SK-N-SH treated with all-trans-retinoic acid at 6 μM for 48 hours (cell line): ENCODE results near the gene DSN1.
A peak's percentile ranks its signal among the peaks of the same experiment; 100 is the strongest.

Experiments used
- ATAC-seq: fragments of 200-7000 bp; cut with Tn5 transposase; 3 replicates; pipeline ENCODE4 v1.9.1; 2020; ENCODE audit warnings: mild to moderate bottlenecking, moderate library complexity
- BACH2 ChIP-seq: fragments of 250-450 bp; sonication (Bioruptor Pico); IDR thresholded peaks from 2 replicates; pipeline ENCODE4 v1.9.0; 2021; ENCODE audit warnings: mild to moderate bottlenecking, borderline replicate concordance
- CSDC2 ChIP-seq: fragments of 250-450 bp; sonication (Bioruptor Pico); IDR thresholded peaks from 2 replicates; pipeline ENCODE4 v1.5.0; 2020; ENCODE audit warnings: mild to moderate bottlenecking, moderate library complexity
- ESRRG ChIP-seq: fragments of 250-450 bp; sonication (Bioruptor Pico); IDR thresholded peaks from 2 replicates; pipeline ENCODE4 v1.6.1; 2021; ENCODE audit warnings: mild to moderate bottlenecking
- GLIS3 ChIP-seq: fragments of 250-450 bp; sonication (Bioruptor Pico); IDR thresholded peaks from 2 replicates; pipeline ENCODE4 v1.5.0; 2020; ENCODE audit warnings: mild to moderate bottlenecking, moderate library complexity
- ISL1 ChIP-seq: fragments of 250-450 bp; sonication (Bioruptor Pico); IDR thresholded peaks from 2 replicates; pipeline ENCODE4 v2.1.2; 2022; ENCODE audit warnings: mild to moderate bottlenecking, moderate library complexity
- OSR1 ChIP-seq: fragments of 250-450 bp; sonication (Bioruptor Pico); IDR thresholded peaks from 2 replicates; pipeline ENCODE4 v1.8.0; 2022; ENCODE audit warnings: moderate library complexity, mild to moderate bottlenecking, inconsistent platforms
- PPARA ChIP-seq: fragments of 250-450 bp; sonication (Bioruptor Pico); IDR thresholded peaks from 2 replicates; pipeline ENCODE4 v1.5.0; 2020; ENCODE audit warnings: mild to moderate bottlenecking, borderline replicate concordance
- RARB ChIP-seq: fragments of 250-450 bp; sonication (Bioruptor Pico); IDR thresholded peaks from 2 replicates; pipeline ENCODE4 v1.8.0; 2021; ENCODE audit warnings: mild to moderate bottlenecking, moderate library complexity
- SNAI2 ChIP-seq: fragments of 250-450 bp; sonication (Bioruptor Pico); IDR thresholded peaks from 2 replicates; pipeline ENCODE4 v1.5.0; 2020; ENCODE audit warnings: mild to moderate bottlenecking, moderate library complexity
- TCF4 ChIP-seq: fragments of 250-450 bp; sonication (Bioruptor Pico); IDR thresholded peaks from 2 replicates; pipeline ENCODE4 v1.8.0; 2021; ENCODE audit warnings: mild to moderate bottlenecking, moderate library complexity, borderline replicate concordance
- TOX ChIP-seq: fragments of 250-450 bp; sonication (Bioruptor Pico); IDR thresholded peaks from 2 replicates; pipeline ENCODE4 v1.8.0; 2021; ENCODE audit warnings: mild to moderate bottlenecking, moderate library complexity, borderline replicate concordance
- ZC3H10 ChIP-seq: fragments of 250-450 bp; sonication (Bioruptor Pico); IDR thresholded peaks from 2 replicates; pipeline ENCODE4 v1.5.1; 2021; ENCODE audit warnings: mild to moderate bottlenecking, moderate library complexity
- ZFP30 ChIP-seq: fragments of 450-650 bp; formaldehyde crosslinking; IDR thresholded peaks from 2 replicates; pipeline ENCODE4 v1.5.0; 2022; ENCODE audit warnings: mild to moderate bottlenecking, moderate library complexity
- ZNF565 ChIP-seq: fragments of 450-650 bp; formaldehyde crosslinking; conservative IDR thresholded peaks from 2 replicates; pipeline ENCODE4 v1.5.0; 2020; ENCODE audit warnings: low read depth, mild to moderate bottlenecking, moderate library complexity
- ZNF70 ChIP-seq: fragments of 450-650 bp; formaldehyde crosslinking; IDR thresholded peaks from 2 replicates; pipeline ENCODE4 v1.5.0; 2020; ENCODE audit warnings: mild to moderate bottlenecking, moderate library complexity
- ZNF8 ChIP-seq: fragments of 450-650 bp; formaldehyde crosslinking; IDR thresholded peaks from 2 replicates; pipeline ENCODE4 v1.5.0; 2020; ENCODE audit warnings: mild to moderate bottlenecking, moderate library complexity
- TF ChIP-seq, protein P1 (sequence below): fragments of 250-450 bp; sonication (Bioruptor Pico); IDR thresholded peaks from 2 replicates; pipeline ENCODE4 v1.5.0; 2020; ENCODE audit warnings: mild to moderate bottlenecking, moderate library complexity
- TF ChIP-seq, protein P2 (sequence below): fragments of 250-450 bp; sonication (Bioruptor Pico); IDR thresholded peaks from 2 replicates; pipeline ENCODE4 v1.5.1; 2020; ENCODE audit warnings: low read depth, mild to moderate bottlenecking, moderate library complexity
- TF ChIP-seq, protein P3 (sequence below): fragments of 250-450 bp; sonication (Bioruptor Pico); IDR thresholded peaks from 2 replicates; pipeline ENCODE4 v1.8.0; 2020; ENCODE audit warnings: mild to moderate bottlenecking, moderate library complexity, borderline replicate concordance
- TF ChIP-seq, protein P4 (sequence below): fragments of 250-450 bp; sonication (Bioruptor Pico); IDR thresholded peaks from 2 replicates; pipeline ENCODE4 v1.5.1; 2021; ENCODE audit warnings: mild to moderate bottlenecking, moderate library complexity

DSN1 gene, protein sequence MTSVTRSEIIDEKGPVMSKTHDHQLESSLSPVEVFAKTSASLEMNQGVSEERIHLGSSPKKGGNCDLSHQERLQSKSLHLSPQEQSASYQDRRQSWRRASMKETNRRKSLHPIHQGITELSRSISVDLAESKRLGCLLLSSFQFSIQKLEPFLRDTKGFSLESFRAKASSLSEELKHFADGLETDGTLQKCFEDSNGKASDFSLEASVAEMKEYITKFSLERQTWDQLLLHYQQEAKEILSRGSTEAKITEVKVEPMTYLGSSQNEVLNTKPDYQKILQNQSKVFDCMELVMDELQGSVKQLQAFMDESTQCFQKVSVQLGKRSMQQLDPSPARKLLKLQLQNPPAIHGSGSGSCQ

DNA sequence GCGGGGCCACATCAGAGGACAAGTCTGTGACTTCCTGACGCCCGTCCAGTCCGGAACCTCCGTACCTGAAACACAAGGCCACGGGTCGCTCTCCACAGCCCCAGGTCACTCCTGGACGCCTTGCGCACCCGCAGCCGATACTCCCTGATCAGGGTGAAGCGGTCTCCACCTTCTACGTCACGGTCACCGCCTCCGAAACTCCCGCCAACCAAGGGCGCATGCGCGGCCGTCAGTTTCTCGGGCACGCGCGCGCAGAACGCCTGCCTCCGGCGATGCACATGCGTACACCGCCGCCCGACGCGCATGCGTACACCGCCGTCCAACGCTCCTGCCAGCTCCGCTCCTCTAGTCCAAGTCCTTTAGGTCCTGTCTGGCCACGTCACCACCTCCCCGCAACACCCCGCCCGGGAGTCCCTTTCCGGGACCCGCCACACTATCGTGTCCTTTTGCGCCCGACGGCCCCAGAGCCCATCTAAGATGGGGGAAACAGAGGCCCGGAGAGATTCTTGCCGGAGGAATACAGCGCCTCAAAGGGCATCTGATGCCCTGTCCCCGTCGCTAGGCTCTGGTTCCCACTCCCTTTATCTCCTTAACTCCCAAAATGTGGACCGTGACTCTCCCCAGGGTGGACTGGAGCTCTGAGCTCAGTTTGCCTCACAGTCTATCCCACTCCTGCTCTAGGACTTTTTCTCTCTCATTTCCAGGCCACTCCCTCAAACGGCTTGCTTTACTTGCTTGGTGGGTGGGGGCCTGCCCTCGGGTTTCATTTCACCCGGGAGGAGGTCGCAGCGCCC lies at the start of gene DSN1:
Gene DSN1 (minus strand): TSS at position 167 of the 794 bp plus-strand sequence. CDS start 2,305 bp downstream, outside the sequence.
- ATAC-seq = peak; percentile 87
- TF ChIP-seq ZFP30 = no peak
- no peak for TF ChIP-seq GLIS3 (CRISPR knock-in tag)
- TF ChIP-seq ESRRG (CRISPR knock-in tag) = no peak
- no peak for TF ChIP-seq ZNF8
- no peak for TF ChIP-seq BACH2
- no peak for TF ChIP-seq SNAI2
- TF ChIP-seq OSR1 (CRISPR knock-in tag) = no peak
- no peak for TF ChIP-seq ZC3H10 (CRISPR knock-in tag)
- no peak for TF ChIP-seq RARB (CRISPR knock-in tag)
- TF ChIP-seq, protein P1, sequence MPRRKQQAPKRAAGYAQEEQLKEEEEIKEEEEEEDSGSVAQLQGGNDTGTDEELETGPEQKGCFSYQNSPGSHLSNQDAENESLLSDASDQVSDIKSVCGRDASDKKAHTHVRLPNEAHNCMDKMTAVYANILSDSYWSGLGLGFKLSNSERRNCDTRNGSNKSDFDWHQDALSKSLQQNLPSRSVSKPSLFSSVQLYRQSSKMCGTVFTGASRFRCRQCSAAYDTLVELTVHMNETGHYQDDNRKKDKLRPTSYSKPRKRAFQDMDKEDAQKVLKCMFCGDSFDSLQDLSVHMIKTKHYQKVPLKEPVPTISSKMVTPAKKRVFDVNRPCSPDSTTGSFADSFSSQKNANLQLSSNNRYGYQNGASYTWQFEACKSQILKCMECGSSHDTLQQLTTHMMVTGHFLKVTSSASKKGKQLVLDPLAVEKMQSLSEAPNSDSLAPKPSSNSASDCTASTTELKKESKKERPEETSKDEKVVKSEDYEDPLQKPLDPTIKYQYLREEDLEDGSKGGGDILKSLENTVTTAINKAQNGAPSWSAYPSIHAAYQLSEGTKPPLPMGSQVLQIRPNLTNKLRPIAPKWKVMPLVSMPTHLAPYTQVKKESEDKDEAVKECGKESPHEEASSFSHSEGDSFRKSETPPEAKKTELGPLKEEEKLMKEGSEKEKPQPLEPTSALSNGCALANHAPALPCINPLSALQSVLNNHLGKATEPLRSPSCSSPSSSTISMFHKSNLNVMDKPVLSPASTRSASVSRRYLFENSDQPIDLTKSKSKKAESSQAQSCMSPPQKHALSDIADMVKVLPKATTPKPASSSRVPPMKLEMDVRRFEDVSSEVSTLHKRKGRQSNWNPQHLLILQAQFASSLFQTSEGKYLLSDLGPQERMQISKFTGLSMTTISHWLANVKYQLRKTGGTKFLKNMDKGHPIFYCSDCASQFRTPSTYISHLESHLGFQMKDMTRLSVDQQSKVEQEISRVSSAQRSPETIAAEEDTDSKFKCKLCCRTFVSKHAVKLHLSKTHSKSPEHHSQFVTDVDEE = 0 out of 2 replicates have a peak, but pooled peaks have one; percentile 11
- TF ChIP-seq, protein P2, sequence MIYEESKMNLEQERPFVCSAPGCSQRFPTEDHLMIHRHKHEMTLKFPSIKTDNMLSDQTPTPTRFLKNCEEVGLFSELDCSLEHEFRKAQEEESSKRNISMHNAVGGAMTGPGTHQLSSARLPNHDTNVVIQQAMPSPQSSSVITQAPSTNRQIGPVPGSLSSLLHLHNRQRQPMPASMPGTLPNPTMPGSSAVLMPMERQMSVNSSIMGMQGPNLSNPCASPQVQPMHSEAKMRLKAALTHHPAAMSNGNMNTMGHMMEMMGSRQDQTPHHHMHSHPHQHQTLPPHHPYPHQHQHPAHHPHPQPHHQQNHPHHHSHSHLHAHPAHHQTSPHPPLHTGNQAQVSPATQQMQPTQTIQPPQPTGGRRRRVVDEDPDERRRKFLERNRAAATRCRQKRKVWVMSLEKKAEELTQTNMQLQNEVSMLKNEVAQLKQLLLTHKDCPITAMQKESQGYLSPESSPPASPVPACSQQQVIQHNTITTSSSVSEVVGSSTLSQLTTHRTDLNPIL = peak; percentile 39; the same call in 1 of the 2 replicates
- no peak for TF ChIP-seq TCF4
- TF ChIP-seq TOX = no peak

DNA sequence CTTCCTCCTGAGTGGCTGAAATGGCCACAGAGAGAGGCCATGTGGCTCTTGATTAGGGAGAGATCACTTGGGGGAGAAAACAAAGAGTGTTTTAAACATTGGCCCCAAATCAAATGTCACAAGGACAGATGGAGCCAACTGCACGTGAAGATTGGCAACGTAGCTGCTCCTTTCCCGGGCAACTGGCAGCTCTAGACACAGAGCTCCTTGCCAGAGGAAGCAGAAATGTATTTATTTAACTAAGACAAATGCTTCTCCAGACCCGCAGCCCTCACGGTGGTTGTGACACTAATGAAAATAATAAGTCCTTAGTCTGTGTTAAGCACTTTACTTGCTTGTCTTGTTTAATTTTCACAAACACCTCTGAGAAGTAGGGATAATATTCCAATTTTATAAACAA lies 49.6 kb upstream of the DSN1 start:
- no peak for ATAC-seq
- no peak for TF ChIP-seq RARB (CRISPR knock-in tag)
- TF ChIP-seq CSDC2 (CRISPR knock-in tag) = no peak
- TF ChIP-seq ISL1 (CRISPR knock-in tag) = no peak

DNA sequence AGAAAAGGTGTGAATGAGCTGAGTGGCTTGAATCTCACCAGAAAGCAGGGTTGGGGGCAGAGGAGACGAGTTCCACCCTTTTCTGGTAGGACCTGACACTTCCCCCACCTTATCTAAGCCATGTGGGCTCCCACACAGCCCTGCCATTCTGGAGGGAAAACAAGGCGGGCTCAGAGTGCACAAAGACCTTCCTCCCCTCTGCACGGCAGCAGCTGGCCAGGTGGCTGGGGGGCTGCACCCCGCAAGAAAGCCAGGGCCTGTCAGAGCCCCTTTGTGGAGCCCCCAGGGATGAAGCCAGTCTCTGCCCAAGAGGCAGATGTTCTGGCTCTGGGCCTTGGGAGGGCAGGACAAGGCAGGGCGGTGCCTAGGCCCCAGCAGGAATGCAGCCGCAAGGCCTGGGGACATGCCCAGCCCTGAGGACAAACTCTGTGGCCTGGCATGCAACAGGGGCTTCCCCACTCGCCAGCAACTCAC lies 48.4 kb upstream of the DSN1 start:
- ATAC-seq = no peak
- TF ChIP-seq, protein P1 = no peak
- TF ChIP-seq TCF4 (no peak), ZNF8 (no peak), ZNF565 (CRISPR knock-in tag) (no peak), ESRRG (CRISPR knock-in tag) (no peak), OSR1 (CRISPR knock-in tag) (no peak), GLIS3 (CRISPR knock-in tag) (no peak), PPARA (CRISPR knock-in tag) (no peak), ZC3H10 (CRISPR knock-in tag) (no peak), SNAI2 (no peak), ZNF70 (no peak), ISL1 (CRISPR knock-in tag) (no peak)
- TF ChIP-seq, protein P3, sequence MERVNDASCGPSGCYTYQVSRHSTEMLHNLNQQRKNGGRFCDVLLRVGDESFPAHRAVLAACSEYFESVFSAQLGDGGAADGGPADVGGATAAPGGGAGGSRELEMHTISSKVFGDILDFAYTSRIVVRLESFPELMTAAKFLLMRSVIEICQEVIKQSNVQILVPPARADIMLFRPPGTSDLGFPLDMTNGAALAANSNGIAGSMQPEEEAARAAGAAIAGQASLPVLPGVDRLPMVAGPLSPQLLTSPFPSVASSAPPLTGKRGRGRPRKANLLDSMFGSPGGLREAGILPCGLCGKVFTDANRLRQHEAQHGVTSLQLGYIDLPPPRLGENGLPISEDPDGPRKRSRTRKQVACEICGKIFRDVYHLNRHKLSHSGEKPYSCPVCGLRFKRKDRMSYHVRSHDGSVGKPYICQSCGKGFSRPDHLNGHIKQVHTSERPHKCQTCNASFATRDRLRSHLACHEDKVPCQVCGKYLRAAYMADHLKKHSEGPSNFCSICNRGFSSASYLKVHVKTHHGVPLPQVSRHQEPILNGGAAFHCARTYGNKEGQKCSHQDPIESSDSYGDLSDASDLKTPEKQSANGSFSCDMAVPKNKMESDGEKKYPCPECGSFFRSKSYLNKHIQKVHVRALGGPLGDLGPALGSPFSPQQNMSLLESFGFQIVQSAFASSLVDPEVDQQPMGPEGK (CRISPR knock-in tag) = no peak
- TF ChIP-seq, protein P4, sequence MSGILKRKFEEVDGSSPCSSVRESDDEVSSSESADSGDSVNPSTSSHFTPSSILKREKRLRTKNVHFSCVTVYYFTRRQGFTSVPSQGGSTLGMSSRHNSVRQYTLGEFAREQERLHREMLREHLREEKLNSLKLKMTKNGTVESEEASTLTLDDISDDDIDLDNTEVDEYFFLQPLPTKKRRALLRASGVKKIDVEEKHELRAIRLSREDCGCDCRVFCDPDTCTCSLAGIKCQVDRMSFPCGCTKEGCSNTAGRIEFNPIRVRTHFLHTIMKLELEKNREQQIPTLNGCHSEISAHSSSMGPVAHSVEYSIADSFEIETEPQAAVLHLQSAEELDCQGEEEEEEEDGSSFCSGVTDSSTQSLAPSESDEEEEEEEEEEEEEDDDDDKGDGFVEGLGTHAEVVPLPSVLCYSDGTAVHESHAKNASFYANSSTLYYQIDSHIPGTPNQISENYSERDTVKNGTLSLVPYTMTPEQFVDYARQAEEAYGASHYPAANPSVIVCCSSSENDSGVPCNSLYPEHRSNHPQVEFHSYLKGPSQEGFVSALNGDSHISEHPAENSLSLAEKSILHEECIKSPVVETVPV (CRISPR knock-in tag) = no peak
